ENCODE results near the gene PRDM2.

DNA sequence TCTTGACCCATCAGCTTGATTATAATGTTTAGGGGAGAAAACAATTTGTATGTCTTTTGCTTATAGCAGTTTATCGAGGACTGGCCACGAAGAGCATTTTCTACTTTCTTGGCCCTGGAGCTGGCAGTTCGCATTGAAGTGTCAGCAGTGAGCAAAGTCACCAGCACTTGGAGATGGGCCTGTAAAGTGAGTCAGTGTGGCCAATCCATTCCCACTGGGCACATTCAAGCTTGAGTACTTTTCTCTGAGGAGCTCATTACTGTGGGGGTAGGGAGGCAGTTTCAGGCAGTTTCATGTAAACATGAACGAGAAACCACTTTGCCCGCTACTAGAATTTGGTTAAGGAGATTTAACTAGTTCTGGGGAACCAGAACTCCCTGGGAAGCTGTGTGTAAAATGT is 164.8 kb downstream of the PRDM2 start:
- TF ChIP-seq POLR2A (IDR thresholded peaks at IDR 0.05) (no peak), CTCF (IDR thresholded peaks at IDR 0.05 in 8 of 11, conservative IDR thresholded peaks at IDR 0.05 in 3 of 11) (no peak)

All from spleen (tissue), 7 donors.